Aorta (tissue), 5 donors: Measurements from ENCODE around the gene FRY. TPM values are rescaled to one million over a fixed set of nuclear protein-coding genes. Genes with fewer than 3 reads are reported as not detected.
"Not testable (repeated sequence)": the region's sequence is repeated elsewhere in the genome, so short reads cannot be mapped to it uniquely, and the experiment has no call there.

Experiments
- ATAC-seq: fragments of 200-7000 bp; cut with Tn5 transposase; one replicate; pipeline ENCODE4 v1.9.1; 2022; ENCODE audit warnings: moderate library complexity; ENCODE audit not compliant: low FRiP score
- DNase-seq, 2 donors: peaks; one replicate each; pipeline ENCODE4 v3.0.0-alpha.2; 2020
- H3K27ac ChIP-seq, 2 donors: one replicate each; pipeline ENCODE4 v1.5.1; 2013; ENCODE audit warnings: low read length in 2 of 2, mild to moderate bottlenecking in 2 of 2, moderate library complexity in 2 of 2, control low read depth in 1 of 2, inconsistent platforms in 1 of 2, low read depth in 1 of 2
- H3K27me3 ChIP-seq, 2 donors: one replicate each; pipeline ENCODE4 v1.6.1; 2013; ENCODE audit warnings: control low read depth in 1 of 2, low read length in 1 of 2, mild to moderate bottlenecking in 1 of 2, moderate library complexity in 1 of 2; ENCODE audit not compliant: insufficient read depth in 2 of 2, control insufficient read depth in 1 of 2
- H3K36me3 ChIP-seq, 2 donors: one replicate each; pipeline ENCODE4 v1.6.1; 2013; ENCODE audit warnings: control low read depth in 1 of 2, low read length in 1 of 2, mild to moderate bottlenecking in 1 of 2; ENCODE audit not compliant: insufficient read depth in 2 of 2, control insufficient read depth in 1 of 2
- H3K4me1 ChIP-seq, 2 donors: one replicate each; pipeline ENCODE4 v1.6.1; 2013; ENCODE audit warnings: low read length in 2 of 2, control low read depth in 1 of 2, mild to moderate bottlenecking in 1 of 2, moderate library complexity in 1 of 2; ENCODE audit not compliant: insufficient read depth in 2 of 2, control insufficient read depth in 1 of 2
- H3K4me3 ChIP-seq, 2 donors: one replicate each; pipeline ENCODE4 v1.5.1; 2013; ENCODE audit warnings: low read length in 2 of 2, control low read depth in 1 of 2, mild to moderate bottlenecking in 1 of 2
- H3K9me3 ChIP-seq: one replicate; pipeline ENCODE4 v1.6.1; 2013; ENCODE audit warnings: mild to moderate bottlenecking, low read length; ENCODE audit not compliant: control insufficient read depth
- WGBS, 2 donors: extraction: QIAGEN DNeasy Blood & Tissue Kit; methylation state at CpG; one replicate each; pipeline ENCODE4 v1.1.7; 2013; 5-methylcytosine and 5-hydroxymethylcytosine counted together
- intact Hi-C, 2 donors: fragments of 100-400 bp; cut with DNase I; formaldehyde crosslinking; loops; one replicate each; pipeline versions ENCODE4 v1.14.2 to v1.15.0; 2022
- polyA plus RNA-seq, 2 donors: library from polyadenylated mRNA; stranded (reverse); fragments of 200-250 nt; gene quantifications; one replicate each; pipeline ENCODE4 v1.2.3, GENCODE V29; 2013
- total RNA-seq, 2 donors: library from RNA; stranded (reverse); fragmentation: NEBNext Ultra II Directional; extraction: Animal tissue kit (Norgen Biotek cat#: 25700); gene quantifications; one replicate each; pipeline ENCODE4 v1.2.1, GENCODE V29; 2021
- donor health status: healthy with polysubstance abuse.
- donor health status: Bipolar disorder and iron deficiency.
- donor health status: DM: no; HTN: no; CAD: no.
- donor health status: DM: no; HTN: no; CAD: no.
- donor health status: DM: yes; HTN: yes; CAD: no.

FRY gene
- total and polyA plus RNA-seq, 4 donors = 24.8 to 328 (median 95.0) TPM

DNA sequence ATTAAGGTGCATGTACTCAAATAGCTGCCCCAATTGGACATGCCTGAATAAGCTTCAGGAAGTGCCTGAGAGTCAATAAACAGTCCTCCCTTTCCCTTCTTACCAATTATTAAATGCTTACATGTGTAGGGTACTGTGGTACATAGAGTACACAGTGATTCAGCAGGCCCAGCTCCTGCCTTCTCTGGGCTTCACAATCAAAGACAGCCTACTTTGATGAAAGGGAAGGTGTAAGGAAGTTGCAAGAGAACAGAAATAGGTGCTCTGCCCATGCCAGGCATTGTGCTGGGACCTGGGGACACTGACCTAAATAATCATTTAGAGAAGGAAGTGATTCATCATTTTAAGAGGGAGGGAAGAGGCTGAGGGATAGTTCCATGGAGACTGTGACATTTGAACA is 17.2 kb downstream of the FRY start:
- ATAC-seq (no peak), DNase-seq (no peak)
- no peak overlapping the region for H3K4me3 ChIP-seq
- H3K36me3 ChIP-seq = peaks cover 0 to 4% of the 10 kb centered on the region in 2 donors
- no peaks in the 10 kb centered on the region for H3K4me1 ChIP-seq
- H3K27ac ChIP-seq = no peak overlapping the region
- intact Hi-C loops = loop anchor here in 1 of 2 donors (5.0 kb wide), 1 partner anchor 38 kb away; no protein-coding TSS in a partner anchor
- no peaks in the 10 kb centered on the region for H3K9me3 ChIP-seq
- no peaks in the 10 kb centered on the region for H3K27me3 ChIP-seq

DNA sequence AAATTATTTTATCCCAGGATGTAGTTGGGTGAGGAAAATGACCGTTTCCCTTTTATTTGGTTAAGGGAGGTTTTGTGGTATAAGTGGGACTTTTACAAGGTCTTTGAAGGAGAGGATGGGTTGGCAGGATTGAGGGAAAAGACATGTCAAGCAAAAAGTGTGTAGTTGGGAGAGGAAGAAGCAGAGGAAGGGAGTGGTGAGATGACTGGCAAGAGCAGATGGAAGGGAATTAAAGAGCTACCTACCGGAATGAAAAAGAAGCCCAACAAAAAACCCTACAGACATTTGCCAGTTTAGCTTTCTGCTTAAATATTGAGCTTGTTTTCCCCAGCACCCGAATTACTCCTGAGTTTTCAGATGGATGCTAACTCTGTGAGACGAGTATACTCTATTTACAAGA is 19.6 kb downstream of the FRY start:
- Histone ChIP-seq H3K4me1 (no peaks in the 10 kb centered on the region), H3K27ac (no peak overlapping the region), H3K9me3 (no peaks in the 10 kb centered on the region), H3K27me3 (no peaks in the 10 kb centered on the region), H3K4me3 (no peak overlapping the region), H3K36me3 (peaks cover 0 to 2% of the 10 kb centered on the region in 2 donors)
- no peak for DNase-seq
- no peak for ATAC-seq
- intact Hi-C loops = no loop called here
- WGBS, 2 donors = 81 to 82% methylated on average over 4 of the region's 4 CpGs

DNA sequence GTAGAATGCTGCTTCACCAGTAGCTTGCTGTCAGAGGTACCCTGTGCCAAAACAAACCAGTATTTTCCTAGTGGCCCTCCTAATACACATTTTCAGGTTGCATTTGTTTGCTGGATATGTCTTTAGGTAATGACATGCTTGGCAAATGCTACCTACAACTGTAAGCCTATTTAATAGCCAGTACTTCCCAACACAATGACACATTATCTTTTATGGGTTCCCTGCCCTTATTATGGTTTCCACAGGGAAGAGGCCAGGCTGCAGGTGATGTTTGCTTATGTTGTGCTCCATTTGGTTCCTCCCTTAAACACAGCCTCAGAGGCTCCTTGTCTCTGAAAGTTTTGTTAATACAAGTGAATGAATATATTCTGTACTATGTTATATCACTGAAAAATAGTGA is 24.7 kb downstream of the FRY start:
- ATAC-seq = no peak
- peaks cover 0 to 2% of the 10 kb centered on the region in 2 donors for H3K36me3 ChIP-seq
- no peaks in the 10 kb centered on the region for H3K9me3 ChIP-seq
- H3K27ac ChIP-seq = no peak overlapping the region
- no peaks in the 10 kb centered on the region for H3K27me3 ChIP-seq
- H3K4me1 ChIP-seq = no peaks in the 10 kb centered on the region
- intact Hi-C loops = no loop called here
- H3K4me3 ChIP-seq = no peak overlapping the region
- DNase-seq = no peak

DNA sequence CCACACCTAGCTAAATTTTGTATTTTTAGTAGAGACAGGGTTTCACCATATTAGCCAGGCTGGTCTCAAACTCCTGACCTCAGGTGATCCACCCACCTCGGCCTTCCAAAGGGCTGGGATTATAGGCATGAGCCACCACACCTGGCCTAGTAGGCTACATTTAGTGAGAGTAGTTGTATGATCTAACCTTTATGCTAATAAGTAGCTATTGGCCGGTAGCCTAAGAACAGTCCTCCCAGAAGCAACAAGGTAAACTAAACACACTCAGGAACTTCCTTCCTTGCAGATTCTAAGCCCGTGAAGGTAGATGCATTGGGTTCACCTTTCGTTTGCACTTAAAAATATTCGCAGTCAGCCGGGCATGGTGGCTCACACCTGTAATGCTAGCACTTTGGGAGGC is 25.8 kb downstream of the FRY start:
- H3K4me3 ChIP-seq, ATAC-seq, intact Hi-C loops: not testable (repeated sequence)

DNA sequence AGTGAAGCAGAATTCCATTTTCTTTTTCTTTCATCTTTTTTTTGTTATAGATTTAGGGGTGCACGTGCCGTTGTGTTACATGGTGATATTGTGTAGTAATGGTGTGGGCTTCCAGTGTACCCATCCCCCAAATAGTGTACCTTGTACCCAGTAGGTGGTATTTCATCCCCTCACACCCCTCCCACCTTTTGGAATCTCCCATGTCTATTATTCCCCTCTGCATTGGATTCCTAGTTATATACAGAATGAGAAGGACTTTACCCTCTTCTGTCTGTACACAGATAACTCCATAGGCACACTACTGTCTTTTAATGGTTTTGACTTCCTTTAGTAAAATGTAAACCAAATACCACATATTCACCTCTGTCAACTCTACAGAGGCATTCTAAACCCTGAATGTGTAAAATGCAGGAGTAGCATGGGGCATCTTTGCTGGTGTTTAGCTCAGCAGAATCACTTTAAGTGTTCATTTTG is 28.0 kb downstream of the FRY start:
- Histone ChIP-seq H3K36me3 (no peaks in the 10 kb centered on the region), H3K27me3 (no peaks in the 10 kb centered on the region), H3K4me3 (no peak overlapping the region), H3K9me3 (no peaks in the 10 kb centered on the region), H3K27ac (no peak overlapping the region), H3K4me1 (no peaks in the 10 kb centered on the region)
- 96 to 100% methylated on average over 2 of the region's 2 CpGs for WGBS, 2 donors
- DNase-seq (no peak), ATAC-seq (no peak)
- intact Hi-C loops = no loop called here

More for the DNA sequence above, 25.8 kb downstream of the FRY start:
- not testable (repeated sequence) for H3K9me3 ChIP-seq, H3K4me1 ChIP-seq, DNase-seq, H3K36me3 ChIP-seq, H3K27ac ChIP-seq, H3K27me3 ChIP-seq
- WGBS, 2 donors = 93 to 97% methylated on average over 6 of the region's 6 CpGs

DNA sequence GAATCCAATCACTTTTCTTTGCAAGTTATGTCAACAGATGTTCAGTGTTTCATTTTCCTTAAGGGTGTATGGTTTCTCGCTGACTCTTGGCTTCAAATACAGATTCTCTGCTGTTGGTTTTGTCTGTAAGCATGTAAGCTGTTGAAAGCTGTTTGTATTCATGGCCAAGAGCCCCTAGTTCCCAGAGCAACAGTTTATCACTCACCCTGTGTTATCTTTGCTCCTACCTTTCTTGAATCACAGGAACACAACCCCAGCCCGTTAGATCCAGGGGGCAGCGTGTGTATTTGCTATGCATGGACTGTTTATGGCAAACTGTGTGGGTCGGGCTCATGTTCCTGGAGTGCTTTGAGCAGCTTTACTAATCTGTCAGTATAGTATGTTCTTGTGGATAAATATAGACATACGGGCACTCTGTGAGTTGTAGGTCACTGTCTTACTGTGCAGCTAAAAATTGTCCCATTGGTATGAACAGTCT is 28.9 kb downstream of the FRY start:
- ATAC-seq = no peak
- WGBS, 2 donors = 42% methylated on average over 5 of the region's 5 CpGs
- intact Hi-C loops = no loop called here
- no peak for DNase-seq
- no peaks in the 10 kb centered on the region for H3K27me3 ChIP-seq
- H3K4me1 ChIP-seq = no peaks in the 10 kb centered on the region
- H3K27ac ChIP-seq = no peak overlapping the region
- H3K9me3 ChIP-seq = no peaks in the 10 kb centered on the region
- no peaks in the 10 kb centered on the region for H3K36me3 ChIP-seq
- peak overlapping the region in 1 of 2 donors; percentile 2 for H3K4me3 ChIP-seq

DNA sequence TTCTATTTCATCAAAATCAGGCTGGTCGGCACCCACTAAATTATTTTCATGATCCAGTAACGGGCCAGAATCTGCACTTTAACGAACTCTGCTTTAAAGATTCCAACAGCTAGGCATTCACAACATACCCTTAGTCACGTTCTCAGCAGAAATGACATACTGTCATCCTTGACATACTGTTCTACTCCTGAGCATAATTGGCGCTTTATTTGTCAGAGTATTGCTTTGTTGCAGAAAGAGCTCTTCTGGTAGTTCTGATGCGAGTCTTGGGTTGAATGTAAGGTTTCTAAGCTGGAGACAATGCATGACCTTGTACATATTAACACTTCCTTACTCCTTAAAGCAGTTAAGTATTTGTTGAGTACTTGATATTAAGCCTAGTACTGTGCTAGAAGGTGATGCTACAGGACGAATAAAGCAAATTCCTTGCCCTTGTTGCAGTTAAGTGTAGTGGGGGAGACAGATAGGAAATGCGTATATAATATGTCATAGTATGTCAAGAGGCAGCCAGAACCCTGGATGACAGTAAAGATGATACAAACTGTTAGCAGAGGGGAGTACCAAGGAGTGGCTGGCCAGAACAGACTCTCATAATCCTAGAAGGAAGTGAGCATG is 32.2 kb downstream of the FRY start:
- H3K9me3 ChIP-seq = no peaks in the 10 kb centered on the region
- WGBS, 2 donors = 77 to 82% methylated on average over 8 of the region's 8 CpGs
- no peak overlapping the region for H3K4me3 ChIP-seq
- H3K36me3 ChIP-seq = no peaks in the 10 kb centered on the region
- DNase-seq (no peak), ATAC-seq (no peak)
- intact Hi-C loops = no loop called here
- no peaks in the 10 kb centered on the region for H3K27me3 ChIP-seq
- no peaks in the 10 kb centered on the region for H3K4me1 ChIP-seq
- H3K27ac ChIP-seq = no peak overlapping the region

DNA sequence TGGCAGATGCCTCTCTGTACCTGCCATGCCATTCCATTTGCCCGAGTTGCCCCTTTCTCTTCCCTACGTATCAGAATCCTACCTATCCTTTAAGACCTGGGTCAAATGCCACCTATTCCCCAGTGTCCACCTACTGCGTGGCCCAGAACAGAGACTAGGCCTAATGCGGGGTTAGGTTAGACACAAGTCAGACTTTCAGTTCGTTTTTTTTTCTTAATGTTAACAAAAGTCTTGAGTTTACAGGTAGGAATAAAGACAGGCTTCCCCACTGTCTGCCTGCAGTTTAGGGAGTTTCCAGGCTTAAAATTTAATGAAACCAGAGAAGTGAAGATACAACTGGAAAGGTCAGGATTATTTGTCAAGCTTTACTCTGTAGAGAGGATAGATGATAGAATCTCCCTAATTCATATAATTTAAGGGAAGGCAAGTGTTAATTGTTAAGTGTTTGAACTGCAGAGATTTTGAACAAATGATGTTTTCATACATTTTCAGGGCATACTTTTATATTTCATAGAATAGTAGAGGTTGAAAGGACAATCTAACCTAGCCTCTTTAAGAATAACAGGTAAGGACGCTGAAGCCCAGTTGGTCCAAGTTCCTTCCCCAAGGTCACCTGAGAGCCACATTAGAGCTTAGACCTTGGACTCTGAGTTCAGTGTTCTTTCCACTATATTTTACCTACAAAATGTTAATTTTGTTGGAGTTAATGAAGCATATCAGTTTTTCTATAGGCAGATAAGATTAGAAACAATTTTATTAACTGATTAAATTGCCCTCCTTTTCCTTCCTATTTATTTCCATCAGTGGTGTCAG is 35.8 kb downstream of the FRY start:
- H3K4me3 ChIP-seq = no peak overlapping the region
- ATAC-seq = no peak

DNA sequence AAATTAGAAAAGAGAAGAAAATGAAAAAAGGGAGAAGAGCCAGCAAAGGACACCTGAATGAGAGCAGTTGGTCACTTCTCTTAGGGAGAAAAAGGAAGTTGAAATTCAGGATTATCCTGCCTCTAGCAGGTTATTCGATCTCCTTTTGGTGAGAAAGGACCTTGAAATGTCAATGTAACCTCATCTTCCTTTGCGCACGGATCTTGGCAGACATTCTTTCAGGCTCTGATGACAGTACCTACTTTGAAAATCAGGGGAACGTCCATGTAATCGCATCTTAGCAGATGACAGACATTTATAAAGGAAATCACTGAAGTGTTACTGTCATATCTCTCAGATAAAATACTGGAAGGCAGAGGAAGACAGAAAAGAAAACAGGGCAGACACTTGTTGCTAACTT is 36.7 kb downstream of the FRY start:
- ATAC-seq = no peak
- WGBS, 2 donors = 82 to 83% methylated on average over 5 of the region's 5 CpGs
- H3K4me1 ChIP-seq = no peaks in the 10 kb centered on the region
- H3K9me3 ChIP-seq = no peaks in the 10 kb centered on the region
- no peaks in the 10 kb centered on the region for H3K36me3 ChIP-seq
- DNase-seq = no peak
- intact Hi-C loops = no loop called here
- no peaks in the 10 kb centered on the region for H3K27me3 ChIP-seq
- no peak overlapping the region for H3K27ac ChIP-seq
- H3K4me3 ChIP-seq = no peak overlapping the region

More for the DNA sequence above, 35.8 kb downstream of the FRY start:
- no peaks in the 10 kb centered on the region for H3K9me3 ChIP-seq
- no peaks in the 10 kb centered on the region for H3K27me3 ChIP-seq
- no peak for DNase-seq
- 93 to 95% methylated on average over 6 of the region's 6 CpGs for WGBS, 2 donors
- no peaks in the 10 kb centered on the region for H3K36me3 ChIP-seq
- no peaks in the 10 kb centered on the region for H3K4me1 ChIP-seq
- intact Hi-C loops = no loop called here
- no peak overlapping the region for H3K27ac ChIP-seq
